ENCODE data around the gene DCBLD2.

GRCh38 chr3:98801043-98801747 is 100.3 kb downstream of the DCBLD2 start:
- no peak for TF ChIP-seq CTCF (IDR thresholded peaks at IDR 0.05; ENCODE audit: extremely low read depth in 1 of 2, insufficient read depth in 1 of 2, low read depth in 1 of 2, low read length in 2 of 2)
- no peak for TF ChIP-seq POLR2AphosphoS5 (IDR thresholded peaks at IDR 0.05; ENCODE audit: insufficient read depth, low read depth, low read length)
- no peak for TF ChIP-seq FOS (IDR thresholded peaks at IDR 0.05; ENCODE audit: borderline replicate concordance, insufficient read depth, low read length)
- no peak for TF ChIP-seq POLR2A (IDR thresholded peaks at IDR 0.05; ENCODE audit: low read depth, low read length)
- no peak for TF ChIP-seq MAX (IDR thresholded peaks at IDR 0.05; ENCODE audit: insufficient read depth, insufficient read length)
- TF ChIP-seq EZH2 (IDR thresholded peaks at IDR 0.05; ENCODE audit: borderline replicate concordance, low read depth, low read length, severe bottlenecking), result no peak
- TF ChIP-seq GATA2 (IDR thresholded peaks at IDR 0.05; ENCODE audit: insufficient read depth, insufficient read length, low read depth, low read length), result no peak
- TF ChIP-seq MYC (IDR thresholded peaks at IDR 0.05; ENCODE audit: low read depth, low read length), result no peak
